ENCODE data around the gene ISCA1.

The ISCA1 gene

GRCh38 chr9:86219606-86220005, 62.7 kb downstream of the ISCA1 start:
- DNase-seq, result no peak

- DNase-seq, result no peak
These were observed 65.1 kb downstream of the ISCA1 start for GRCh38 chr9:86217076-86217755.
